ENCODE measurements around the gene UPK3BL2.
"Not testable (repeated sequence)": the region's sequence is repeated elsewhere in the genome, so short reads cannot be mapped to it uniquely, and the experiment has no call there.

The UPK3BL2 gene

GRCh38 chr7:102543596-102543995 is at the start of gene UPK3BL2:
TSS of gene UPK3BL2 (minus strand) at chr7:102543696. CDS start at chr7:102543636, 60 bp downstream.
- not testable (repeated sequence) for DNase-seq

- not testable (repeated sequence) for DNase-seq
These were observed 49.1 kb upstream of the UPK3BL2 start for GRCh38 chr7:102592477-102593019.

GRCh38 chr7:102589857-102590256 is 46.4 kb upstream of the UPK3BL2 start:
- DNase-seq, result not testable (repeated sequence)

GRCh38 chr7:102583495-102583894 is 40.0 kb upstream of the UPK3BL2 start:
- DNase-seq, result not testable (repeated sequence)

GRCh38 chr7:102581722-102582121 is 38.2 kb upstream of the UPK3BL2 start:
- not testable (repeated sequence) for DNase-seq

- DNase-seq, result not testable (repeated sequence)
These were observed 35.0 kb upstream of the UPK3BL2 start for GRCh38 chr7:102578486-102578885.

- not testable (repeated sequence) for DNase-seq
These were observed 34.1 kb upstream of the UPK3BL2 start for GRCh38 chr7:102577315-102578240.

GRCh38 chr7:102576363-102576762 is 32.9 kb upstream of the UPK3BL2 start:
- DNase-seq, result not testable (repeated sequence)

- not testable (repeated sequence) for DNase-seq
These were observed 31.1 kb upstream of the UPK3BL2 start for GRCh38 chr7:102574607-102575006.

GRCh38 chr7:102572261-102573239 is 29.1 kb upstream of the UPK3BL2 start, which contains the start of gene POLR2J3:
TSS of gene POLR2J3 (minus strand) at chr7:102572583. CDS start at chr7:102572521, 62 bp downstream.
- not testable (repeated sequence) for DNase-seq

GRCh38 chr7:102568620-102569019 is 25.1 kb upstream of the UPK3BL2 start:
- DNase-seq, result not testable (repeated sequence)

- not testable (repeated sequence) for DNase-seq
These were observed 7.4 kb upstream of the UPK3BL2 start, which contains the start of gene SPDYE2 for GRCh38 chr7:102550808-102551422. TSS of gene SPDYE2 (plus strand) at chr7:102551226. CDS start at chr7:102553256, 2,030 bp downstream.

- not testable (repeated sequence) for DNase-seq
These were observed 2.9 kb upstream of the UPK3BL2 start for GRCh38 chr7:102546353-102546752.

GRCh38 chr7:102545288-102545687 is 1.8 kb upstream of the UPK3BL2 start:
- DNase-seq, result not testable (repeated sequence)

- not testable (repeated sequence) for DNase-seq
These were observed 876 bp upstream of the UPK3BL2 start for GRCh38 chr7:102544372-102544771.

- DNase-seq, result not testable (repeated sequence)
These were observed 725 bp downstream of the UPK3BL2 start for GRCh38 chr7:102542771-102543170.

- not testable (repeated sequence) for DNase-seq
These were observed 1.4 kb downstream of the UPK3BL2 start for GRCh38 chr7:102542083-102542482.

- DNase-seq, result not testable (repeated sequence)
These were observed 2.9 kb downstream of the UPK3BL2 start for GRCh38 chr7:102540604-102541003.

- DNase-seq, result not testable (repeated sequence)
These were observed 8.4 kb downstream of the UPK3BL2 start for GRCh38 chr7:102535062-102535615.

- not testable (repeated sequence) for DNase-seq
These were observed 11.4 kb downstream of the UPK3BL2 start for GRCh38 chr7:102532127-102532526.

- DNase-seq, result not testable (repeated sequence)
These were observed 11.9 kb downstream of the UPK3BL2 start for GRCh38 chr7:102531583-102531982.
